GM23338 (cell line): ENCODE data around the gene BCAS3. TPM values are rescaled to one million over a fixed set of nuclear protein-coding genes. Genes with fewer than 3 reads are reported as not detected.

Source experiments
- ATAC-seq: fragments of 200-7000 bp; cut with Tn5 transposase; 3 replicates; pipeline ENCODE4 v1.9.1; 2020
- DNase-seq: peaks from one replicate; pipeline ENCODE4 v3.0.0-alpha.2; 2015; ENCODE audit warnings: low spot score
- H2AFZ ChIP-seq: fragments of 200-600 bp; sonication (generic); 2 replicates; pipeline ENCODE4 v1.8.0; 2016; ENCODE audit warnings: antibody characterized with exemption, mild to moderate bottlenecking, moderate library complexity
- H3F3A ChIP-seq: fragments of 200-600 bp; sonication (generic); replicated peaks from 2 replicates; pipeline ENCODE4 v1.8.0; 2017; ENCODE audit warnings: antibody characterized with exemption, mixed run types, low read depth
- H3K27ac ChIP-seq: fragments of 200-600 bp; sonication (generic); 2 replicates; pipeline ENCODE4 v1.6.1; 2016; ENCODE audit warnings: low read depth
- H3K27me3 ChIP-seq: fragments of 200-600 bp; sonication (generic); 2 replicates; pipeline ENCODE4 v1.8.0; 2016; ENCODE audit warnings: mild to moderate bottlenecking, mixed run types, moderate library complexity; ENCODE audit not compliant: insufficient read depth
- H3K36me3 ChIP-seq: fragments of 200-600 bp; sonication (generic); 2 replicates; pipeline ENCODE4 v1.8.0; 2016; ENCODE audit warnings: mild to moderate bottlenecking; ENCODE audit not compliant: insufficient read depth
- H3K4me1 ChIP-seq: fragments of 200-600 bp; sonication (generic); 2 replicates; pipeline ENCODE4 v1.8.0; 2016; ENCODE audit warnings: mild to moderate bottlenecking, moderate library complexity; ENCODE audit not compliant: insufficient read depth
- H3K4me2 ChIP-seq: fragments of 200-600 bp; sonication (generic); 2 replicates; pipeline ENCODE4 v1.7.1; 2017; ENCODE audit warnings: mixed run types
- H3K4me3 ChIP-seq: fragments of 200-600 bp; sonication (generic); 2 replicates; pipeline ENCODE4 v1.6.1; 2016; ENCODE audit warnings: mixed run types
- H3K79me2 ChIP-seq: fragments of 200-600 bp; sonication (generic); replicated peaks from 2 replicates; pipeline ENCODE4 v1.8.0; 2017; ENCODE audit warnings: mild to moderate bottlenecking; ENCODE audit not compliant: insufficient read depth
- H3K9me2 ChIP-seq: fragments of 200-600 bp; sonication (generic); 2 replicates; pipeline ENCODE4 v1.8.0; 2017; ENCODE audit not compliant: insufficient read depth
- H4K20me1 ChIP-seq: fragments of 200-600 bp; sonication (generic); replicated peaks from 2 replicates; pipeline ENCODE4 v1.8.0; 2017; ENCODE audit warnings: mild to moderate bottlenecking; ENCODE audit not compliant: insufficient read depth
- H3K27ac Mint-ChIP-seq: 2 replicates; pipeline ENCODE4 v1.8.0; 2020; ENCODE audit warnings: inconsistent platforms, mild to moderate bottlenecking, moderate library complexity, mixed read lengths
- H3K27me3 Mint-ChIP-seq: 3 replicates; pipeline ENCODE4 v1.8.0; 2022; ENCODE audit warnings: low read depth, mild to moderate bottlenecking, moderate library complexity, mixed read lengths, inconsistent platforms; ENCODE audit not compliant: insufficient read depth, poor library complexity
- H3K36me3 Mint-ChIP-seq: 3 replicates; pipeline ENCODE4 v1.8.0; 2021; ENCODE audit warnings: low read depth, mild to moderate bottlenecking, inconsistent platforms, moderate library complexity, mixed read lengths
- H3K4me1 Mint-ChIP-seq: 3 replicates; pipeline ENCODE4 v1.8.0; 2020; ENCODE audit warnings: mild to moderate bottlenecking, inconsistent platforms, mixed read lengths
- H3K4me3 Mint-ChIP-seq: 3 replicates; pipeline ENCODE4 v1.8.0; 2021; ENCODE audit warnings: moderate library complexity, mild to moderate bottlenecking, inconsistent platforms, mixed read lengths
- H3K9me3 Mint-ChIP-seq: 3 replicates; pipeline ENCODE4 v1.8.0; 2020; ENCODE audit warnings: moderate library complexity, mild to moderate bottlenecking, inconsistent platforms, mixed read lengths
- CREB1 ChIP-seq: fragments of 250-450 bp; sonication (Bioruptor Pico); IDR thresholded peaks from 2 replicates; pipeline ENCODE4 v1.5.0; 2020; ENCODE audit warnings: low read depth, mild to moderate bottlenecking, moderate library complexity
- ETS1 ChIP-seq: IDR thresholded peaks from 2 replicates; pipeline ENCODE4 v1.6.1; 2016; ENCODE audit warnings: antibody characterized with exemption
- EZH2 ChIP-seq: fragments of 200-600 bp; sonication (generic); IDR thresholded peaks from one replicate; pipeline ENCODE4 v1.8.0; 2017; ENCODE audit warnings: antibody characterized with exemption, mild to moderate bottlenecking, low read depth; ENCODE audit not compliant: unreplicated experiment
- EZH2phosphoT487 ChIP-seq: fragments of 200-600 bp; sonication (generic); IDR thresholded peaks from one replicate; pipeline ENCODE4 v1.8.1; 2018; ENCODE audit warnings: antibody characterized with exemption; ENCODE audit not compliant: unreplicated experiment
- JUNB ChIP-seq: IDR thresholded peaks from one replicate; pipeline ENCODE4 v1.6.1; 2016; ENCODE audit warnings: antibody characterized with exemption; ENCODE audit not compliant: unreplicated experiment
- NANOG ChIP-seq: IDR thresholded peaks from 2 replicates; pipeline ENCODE4 v1.6.1; 2016; ENCODE audit warnings: antibody characterized with exemption, borderline replicate concordance
- POLR2AphosphoS5 ChIP-seq: IDR thresholded peaks from 2 replicates; pipeline ENCODE4 v1.6.1; 2016; ENCODE audit warnings: antibody characterized with exemption, low read depth
- REST ChIP-seq: IDR thresholded peaks from one replicate; pipeline ENCODE4 v1.6.1; 2018; ENCODE audit warnings: antibody characterized with exemption; ENCODE audit not compliant: unreplicated experiment
- STAT1 ChIP-seq: IDR thresholded peaks from one replicate; pipeline ENCODE4 v1.6.1; 2016; ENCODE audit warnings: antibody characterized with exemption; ENCODE audit not compliant: unreplicated experiment
- ZNF114 ChIP-seq: fragments of 250-450 bp; sonication (Bioruptor Pico); IDR thresholded peaks from 2 replicates; pipeline ENCODE4 v1.5.0; 2020; ENCODE audit warnings: mild to moderate bottlenecking, moderate library complexity
- ZNF331 ChIP-seq: fragments of 250-450 bp; sonication (Bioruptor Pico); IDR thresholded peaks from 2 replicates; pipeline ENCODE4 v1.5.0; 2020; ENCODE audit warnings: low read depth, mild to moderate bottlenecking, moderate library complexity
- ZNF462 ChIP-seq: fragments of 250-450 bp; sonication (Bioruptor Pico); IDR thresholded peaks from 2 replicates; pipeline ENCODE4 v1.5.0; 2020; ENCODE audit warnings: mild to moderate bottlenecking, moderate library complexity
- polyA plus RNA-seq: library from polyadenylated mRNA; unstranded; fragments of >200 nt; fragmentation: Nextera tagmentation; extraction: Ambion mirVana; gene quantifications from 2 replicates; pipeline ENCODE4 v1.2.1, GENCODE V29; 2016
- total RNA-seq: library from RNA; depleted of rRNA; stranded (reverse); fragments of >200 nt; shearing (Covaris generic); gene quantifications from 2 replicates; pipeline ENCODE4 v1.2.3, GENCODE V29; 2014
- TF ChIP-seq, protein P1 (sequence below), 2 experiments: fragments of 200-600 bp in 1 of 2; sonication (generic) in 1 of 2; conservative IDR thresholded peaks; 2 replicates each; pipeline versions ENCODE4 v1.5.1 to v1.6.1; 2016 to 2017; ENCODE audit warnings: antibody characterized with exemption in 2 of 2, low read depth in 2 of 2, mild to moderate bottlenecking in 2 of 2, moderate library complexity in 1 of 2

Gene BCAS3
- total and polyA plus RNA-seq, 2 experiments from 2014 or later, result 8.2 to 28.0 TPM

GRCh38 chr17:61436995-61437704 lies 759.5 kb downstream of the BCAS3 start:
- Histone ChIP-seq H3K9me2 (no peaks in the 10 kb centered on the region), H3K4me3 (no peak overlapping the region), H3K4me1 (no peaks in the 10 kb centered on the region), H3K79me2 (no peaks in the 10 kb centered on the region), H3K27me3 (no peaks in the 10 kb centered on the region; the same call in 1 of the 2 replicates), H3K4me2 (no peak overlapping the region), H3K36me3 (no peaks in the 10 kb centered on the region), H3F3A (no peaks in the 10 kb centered on the region), H2AFZ (no peak overlapping the region), H4K20me1 (no peaks in the 10 kb centered on the region), H3K27ac (no peak overlapping the region)
- Mint-ChIP-seq H3K4me3 (no peak overlapping the region), H3K27me3 (peaks cover 2% of the 10 kb centered on the region), H3K9me3 (no peaks in the 10 kb centered on the region), H3K4me1 (peaks cover 2% of the 10 kb centered on the region; the same call in 2 of the 3 replicates), H3K27ac (no peak overlapping the region), H3K36me3 (no peaks in the 10 kb centered on the region)
- TF ChIP-seq EZH2 (no peak), POLR2AphosphoS5 (no peak), ZNF114 (CRISPR knock-in tag) (no peak), STAT1 (no peak), NANOG (no peak), CREB1 (CRISPR knock-in tag) (no peak), ETS1 (no peak), ZNF462 (CRISPR knock-in tag) (no peak), ZNF331 (CRISPR knock-in tag) (no peak), REST (no peak), JUNB (no peak), EZH2phosphoT487 (no peak)
- TF ChIP-seq, protein P1, sequence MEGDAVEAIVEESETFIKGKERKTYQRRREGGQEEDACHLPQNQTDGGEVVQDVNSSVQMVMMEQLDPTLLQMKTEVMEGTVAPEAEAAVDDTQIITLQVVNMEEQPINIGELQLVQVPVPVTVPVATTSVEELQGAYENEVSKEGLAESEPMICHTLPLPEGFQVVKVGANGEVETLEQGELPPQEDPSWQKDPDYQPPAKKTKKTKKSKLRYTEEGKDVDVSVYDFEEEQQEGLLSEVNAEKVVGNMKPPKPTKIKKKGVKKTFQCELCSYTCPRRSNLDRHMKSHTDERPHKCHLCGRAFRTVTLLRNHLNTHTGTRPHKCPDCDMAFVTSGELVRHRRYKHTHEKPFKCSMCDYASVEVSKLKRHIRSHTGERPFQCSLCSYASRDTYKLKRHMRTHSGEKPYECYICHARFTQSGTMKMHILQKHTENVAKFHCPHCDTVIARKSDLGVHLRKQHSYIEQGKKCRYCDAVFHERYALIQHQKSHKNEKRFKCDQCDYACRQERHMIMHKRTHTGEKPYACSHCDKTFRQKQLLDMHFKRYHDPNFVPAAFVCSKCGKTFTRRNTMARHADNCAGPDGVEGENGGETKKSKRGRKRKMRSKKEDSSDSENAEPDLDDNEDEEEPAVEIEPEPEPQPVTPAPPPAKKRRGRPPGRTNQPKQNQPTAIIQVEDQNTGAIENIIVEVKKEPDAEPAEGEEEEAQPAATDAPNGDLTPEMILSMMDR (conservative IDR thresholded peaks at IDR 0.05; ENCODE audit: low read depth in 2 of 2), result no peak
- DNase-seq (no peak), ATAC-seq (no peak)
